ENCODE measurements around the gene ANKRD11.

Gene ANKRD11

GRCh38 chr16:89425523-89425922, 64.8 kb downstream of the ANKRD11 start:
- Histone ChIP-seq H3K36me3 (ENCODE audit: insufficient read depth, low read length) (no peaks in the 10 kb centered on the region; the same call in 1 of the 2 replicates), H3K4me1 (ENCODE audit: insufficient read depth, low read length, poor library complexity, severe bottlenecking) (peaks cover 4% of the 10 kb centered on the region), H3K9ac (ENCODE audit: low read depth, low read length, poor library complexity, severe bottlenecking) (no peak overlapping the region), H3K79me2 (ENCODE audit: insufficient read depth, low read length) (peaks cover 74% of the 10 kb centered on the region), H2AFZ (ENCODE audit: low read length) (no peak overlapping the region), H4K20me1 (ENCODE audit: insufficient read depth, low read length, poor library complexity, severe bottlenecking) (peaks cover 47% of the 10 kb centered on the region), H3F3A (ENCODE audit: low read depth) (no peaks in the 10 kb centered on the region), H3K9me2 (replicated peaks; ENCODE audit: low read depth, low read length) (no peaks in the 10 kb centered on the region), H3K27me3 (ENCODE audit: insufficient read depth, low read length, poor library complexity, severe bottlenecking) (no peaks in the 10 kb centered on the region), H3K9me3 (ENCODE audit: insufficient read depth, low read depth, low read length) (no peaks in the 10 kb centered on the region), H3K4me3 (ENCODE audit: low read length, poor library complexity, severe bottlenecking) (no peak overlapping the region), H3K4me2 (ENCODE audit: low read depth, low read length, poor library complexity, severe bottlenecking) (no peak overlapping the region)
- TF ChIP-seq, protein P1, sequence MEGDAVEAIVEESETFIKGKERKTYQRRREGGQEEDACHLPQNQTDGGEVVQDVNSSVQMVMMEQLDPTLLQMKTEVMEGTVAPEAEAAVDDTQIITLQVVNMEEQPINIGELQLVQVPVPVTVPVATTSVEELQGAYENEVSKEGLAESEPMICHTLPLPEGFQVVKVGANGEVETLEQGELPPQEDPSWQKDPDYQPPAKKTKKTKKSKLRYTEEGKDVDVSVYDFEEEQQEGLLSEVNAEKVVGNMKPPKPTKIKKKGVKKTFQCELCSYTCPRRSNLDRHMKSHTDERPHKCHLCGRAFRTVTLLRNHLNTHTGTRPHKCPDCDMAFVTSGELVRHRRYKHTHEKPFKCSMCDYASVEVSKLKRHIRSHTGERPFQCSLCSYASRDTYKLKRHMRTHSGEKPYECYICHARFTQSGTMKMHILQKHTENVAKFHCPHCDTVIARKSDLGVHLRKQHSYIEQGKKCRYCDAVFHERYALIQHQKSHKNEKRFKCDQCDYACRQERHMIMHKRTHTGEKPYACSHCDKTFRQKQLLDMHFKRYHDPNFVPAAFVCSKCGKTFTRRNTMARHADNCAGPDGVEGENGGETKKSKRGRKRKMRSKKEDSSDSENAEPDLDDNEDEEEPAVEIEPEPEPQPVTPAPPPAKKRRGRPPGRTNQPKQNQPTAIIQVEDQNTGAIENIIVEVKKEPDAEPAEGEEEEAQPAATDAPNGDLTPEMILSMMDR (conservative IDR thresholded peaks at IDR 0.05; ENCODE audit: low read length), result no peak
- no peak for TF ChIP-seq EZH2phosphoT487 (IDR thresholded peaks at IDR 0.05; ENCODE audit: borderline replicate concordance)

GRCh38 chr16:89423681-89424260, 66.6 kb downstream of the ANKRD11 start:
- Histone ChIP-seq H3K4me2 (ENCODE audit: low read depth, low read length, poor library complexity, severe bottlenecking) (no peak overlapping the region), H3K36me3 (ENCODE audit: insufficient read depth, low read length) (no peaks in the 10 kb centered on the region; the same call in 1 of the 2 replicates), H4K20me1 (ENCODE audit: insufficient read depth, low read length, poor library complexity, severe bottlenecking) (peaks cover 62% of the 10 kb centered on the region), H3K4me3 (ENCODE audit: low read length, poor library complexity, severe bottlenecking) (no peak overlapping the region), H3F3A (ENCODE audit: low read depth) (no peaks in the 10 kb centered on the region), H3K27me3 (ENCODE audit: insufficient read depth, low read length, poor library complexity, severe bottlenecking) (no peaks in the 10 kb centered on the region), H3K4me1 (ENCODE audit: insufficient read depth, low read length, poor library complexity, severe bottlenecking) (peaks cover 4% of the 10 kb centered on the region), H3K79me2 (ENCODE audit: insufficient read depth, low read length) (peaks cover 91% of the 10 kb centered on the region), H3K9me2 (replicated peaks; ENCODE audit: low read depth, low read length) (no peaks in the 10 kb centered on the region), H3K9ac (ENCODE audit: low read depth, low read length, poor library complexity, severe bottlenecking) (no peak overlapping the region), H3K9me3 (ENCODE audit: insufficient read depth, low read depth, low read length) (no peaks in the 10 kb centered on the region), H2AFZ (ENCODE audit: low read length) (no peak overlapping the region)
- TF ChIP-seq, protein P1 (conservative IDR thresholded peaks at IDR 0.05; ENCODE audit: low read length), result no peak
- TF ChIP-seq EZH2phosphoT487 (IDR thresholded peaks at IDR 0.05; ENCODE audit: borderline replicate concordance), result no peak

GRCh38 chr16:89422905-89423630, 67.3 kb downstream of the ANKRD11 start:
- H3K27me3 ChIP-seq (ENCODE audit: insufficient read depth, low read length, poor library complexity, severe bottlenecking), result no peaks in the 10 kb centered on the region
- no peaks in the 10 kb centered on the region for H3F3A ChIP-seq (ENCODE audit: low read depth)
- H3K9me2 ChIP-seq (replicated peaks; ENCODE audit: low read depth, low read length), result no peaks in the 10 kb centered on the region
- peaks cover 68% of the 10 kb centered on the region for H4K20me1 ChIP-seq (ENCODE audit: insufficient read depth, low read length, poor library complexity, severe bottlenecking)
- no peak overlapping the region for H2AFZ ChIP-seq (ENCODE audit: low read length)
- H3K79me2 ChIP-seq (ENCODE audit: insufficient read depth, low read length), result peaks cover 94% of the 10 kb centered on the region
- H3K4me3 ChIP-seq (ENCODE audit: low read length, poor library complexity, severe bottlenecking), result no peak overlapping the region
- H3K9ac ChIP-seq (ENCODE audit: low read depth, low read length, poor library complexity, severe bottlenecking), result no peak overlapping the region
- TF ChIP-seq, protein P1 (conservative IDR thresholded peaks at IDR 0.05; ENCODE audit: low read length), result no peak
- no peak for TF ChIP-seq EZH2phosphoT487 (IDR thresholded peaks at IDR 0.05; ENCODE audit: borderline replicate concordance)
- peaks cover 4% of the 10 kb centered on the region for H3K4me1 ChIP-seq (ENCODE audit: insufficient read depth, low read length, poor library complexity, severe bottlenecking)
- H3K9me3 ChIP-seq (ENCODE audit: insufficient read depth, low read depth, low read length), result no peaks in the 10 kb centered on the region
- no peaks in the 10 kb centered on the region; the same call in 1 of the 2 replicates for H3K36me3 ChIP-seq (ENCODE audit: insufficient read depth, low read length)
- peak overlapping the region; percentile 8 for H3K4me2 ChIP-seq (ENCODE audit: low read depth, low read length, poor library complexity, severe bottlenecking)

Measured in Loucy (cell line).